Peyer's patch (tissue), 4 donors: ENCODE data around the gene OXCT1.

Experiments used
- CTCF ChIP-seq, 6 experiments: fragments of 450-650 bp in 4 of 6; fragments of 200-600 bp in 2 of 6; sonication (generic) in 1 of 6; IDR thresholded peaks; one replicate each; pipeline ENCODE4 v1.5.1; 2017 to 2019; ENCODE audit warnings: antibody characterized with exemption in 6 of 6, mild to moderate bottlenecking in 3 of 6, moderate library complexity in 1 of 6
- POLR2A ChIP-seq, 2 donors: fragments of 450-650 bp; IDR thresholded peaks; one replicate each; pipeline ENCODE4 v1.5.1; 2017; ENCODE audit warnings: antibody characterized with exemption in 2 of 2, mild to moderate bottlenecking in 2 of 2, moderate library complexity in 2 of 2

GRCh38 chr5:41834506-41834905 is 35.7 kb downstream of the OXCT1 start:
- no peak for TF ChIP-seq CTCF (IDR thresholded peaks at IDR 0.05)
- no peak for TF ChIP-seq POLR2A (IDR thresholded peaks at IDR 0.05)
